ENCODE data around the gene TM9SF4. TPM values are rescaled to one million over a fixed set of nuclear protein-coding genes. Genes with fewer than 3 reads are reported as not detected.

TM9SF4 gene
- total RNA-seq, 1 donor from 2014 or later: 76.8 TPM

- no peak overlapping the region for H3K27ac Mint-ChIP-seq (ENCODE audit: unreplicated experiment)
- H3K9me3 Mint-ChIP-seq: no peaks in the 10 kb centered on the region
- TF ChIP-seq CTCF (conservative IDR thresholded peaks at IDR 0.05): no peak
- no peak for DNase-seq (ENCODE audit: low read depth, low spot score)
- peaks cover 33% of the 10 kb centered on the region for H3K36me3 Mint-ChIP-seq (ENCODE audit: low read depth)
- no peaks in the 10 kb centered on the region for H3K27me3 Mint-ChIP-seq (ENCODE audit: low read depth)
- no peak overlapping the region for H3K4me3 Mint-ChIP-seq
- no peaks in the 10 kb centered on the region for H3K4me1 Mint-ChIP-seq
Measured at GRCh38 chr20:32162351-32162750, 52.8 kb downstream of the TM9SF4 start.

GRCh38 chr20:32163951-32164350 is 54.4 kb downstream of the TM9SF4 start:
- H3K36me3 Mint-ChIP-seq (ENCODE audit: low read depth): peaks cover 26% of the 10 kb centered on the region
- DNase-seq (ENCODE audit: low read depth, low spot score): no peak
- H3K27me3 Mint-ChIP-seq (ENCODE audit: low read depth): no peaks in the 10 kb centered on the region
- peaks cover 8% of the 10 kb centered on the region for H3K4me1 Mint-ChIP-seq
- no peak for TF ChIP-seq CTCF (conservative IDR thresholded peaks at IDR 0.05)
- no peak overlapping the region for H3K4me3 Mint-ChIP-seq
- no peak overlapping the region for H3K27ac Mint-ChIP-seq (ENCODE audit: unreplicated experiment)
- no peaks in the 10 kb centered on the region for H3K9me3 Mint-ChIP-seq

DNA sequence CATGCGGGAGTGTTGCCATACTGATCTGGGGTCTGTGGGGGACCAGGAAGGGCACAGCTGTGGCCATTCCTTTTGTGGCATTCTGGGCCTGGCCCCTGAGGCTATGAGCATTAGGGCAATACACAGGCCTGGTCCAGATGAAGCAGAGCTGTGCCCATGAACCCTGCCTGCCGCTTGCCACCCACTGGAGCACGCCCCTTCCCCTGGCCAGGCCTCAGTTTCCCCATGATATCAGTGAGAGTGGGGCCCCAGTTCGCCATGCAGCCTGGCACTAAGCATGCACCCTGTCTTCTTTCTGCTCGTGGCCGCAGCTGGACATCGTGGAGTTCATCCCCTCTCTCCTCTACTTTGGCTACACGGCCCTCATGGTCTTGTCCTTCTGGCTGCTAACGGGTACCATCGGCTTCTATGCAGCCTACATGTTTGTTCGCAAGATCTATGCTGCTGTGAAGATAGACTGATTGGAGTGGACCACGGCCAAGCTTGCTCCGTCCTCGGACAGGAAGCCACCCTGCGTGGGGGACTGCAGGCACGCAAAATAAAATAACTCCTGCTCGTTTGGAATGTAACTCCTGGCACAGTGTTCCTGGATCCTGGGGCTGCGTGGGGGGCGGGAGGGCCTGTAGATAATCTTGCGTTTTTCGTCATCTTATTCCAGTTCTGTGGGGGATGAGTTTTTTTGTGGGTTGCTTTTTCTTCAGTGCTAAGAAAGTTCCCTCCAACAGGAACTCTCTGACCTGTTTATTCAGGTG is 55.6 kb downstream of the TM9SF4 start:
- H3K4me3 Mint-ChIP-seq: no peak overlapping the region
- H3K4me1 Mint-ChIP-seq: peaks cover 13% of the 10 kb centered on the region
- no peaks in the 10 kb centered on the region for H3K27me3 Mint-ChIP-seq (ENCODE audit: low read depth)
- no peak for DNase-seq (ENCODE audit: low read depth, low spot score)
- no peak overlapping the region for H3K27ac Mint-ChIP-seq (ENCODE audit: unreplicated experiment)
- H3K9me3 Mint-ChIP-seq: no peaks in the 10 kb centered on the region
- peaks cover 24% of the 10 kb centered on the region for H3K36me3 Mint-ChIP-seq (ENCODE audit: low read depth)
- TF ChIP-seq CTCF (conservative IDR thresholded peaks at IDR 0.05): no peak

- TF ChIP-seq CTCF (conservative IDR thresholded peaks at IDR 0.05): no peak
- H3K4me1 Mint-ChIP-seq: peaks cover 13% of the 10 kb centered on the region
- H3K27ac Mint-ChIP-seq (ENCODE audit: unreplicated experiment): no peak overlapping the region
- no peak overlapping the region for H3K4me3 Mint-ChIP-seq
- no peaks in the 10 kb centered on the region for H3K9me3 Mint-ChIP-seq
- DNase-seq (ENCODE audit: low read depth, low spot score): no peak
- peaks cover 21% of the 10 kb centered on the region for H3K36me3 Mint-ChIP-seq (ENCODE audit: low read depth)
- no peaks in the 10 kb centered on the region for H3K27me3 Mint-ChIP-seq (ENCODE audit: low read depth)
Measured at GRCh38 chr20:32165836-32166545, 56.5 kb downstream of the TM9SF4 start.

DNA sequence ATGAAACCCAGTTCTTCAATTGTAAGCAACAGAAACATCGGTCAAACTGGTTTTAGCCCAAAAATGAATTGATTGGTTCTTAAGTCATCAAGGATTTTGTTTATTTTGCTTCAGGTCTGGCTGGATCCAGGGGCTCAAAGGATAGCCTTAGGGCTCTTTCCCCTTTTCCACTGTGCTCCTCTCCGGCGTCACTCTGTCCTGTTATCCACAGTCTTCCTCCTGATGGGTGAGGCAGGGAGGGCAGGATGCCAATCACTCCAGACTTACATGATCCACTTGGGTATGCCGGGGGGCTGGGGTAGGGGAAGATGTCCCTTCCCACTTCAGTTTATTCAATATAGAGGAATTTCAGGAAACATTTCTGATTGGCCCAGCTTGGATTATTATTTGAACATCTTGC is 58.0 kb downstream of the TM9SF4 start:
- no peak for DNase-seq (ENCODE audit: low read depth, low spot score)
- H3K4me3 Mint-ChIP-seq: no peak overlapping the region
- no peaks in the 10 kb centered on the region for H3K27me3 Mint-ChIP-seq (ENCODE audit: low read depth)
- H3K4me1 Mint-ChIP-seq: peaks cover 13% of the 10 kb centered on the region
- peaks cover 14% of the 10 kb centered on the region for H3K36me3 Mint-ChIP-seq (ENCODE audit: low read depth)
- no peak for TF ChIP-seq CTCF (conservative IDR thresholded peaks at IDR 0.05)
- H3K27ac Mint-ChIP-seq (ENCODE audit: unreplicated experiment): no peak overlapping the region
- H3K9me3 Mint-ChIP-seq: no peaks in the 10 kb centered on the region
